GM18508 (cell line): ENCODE measurements around the gene CSH2.
"Not testable (repeated sequence)": the region's sequence is repeated elsewhere in the genome, so short reads cannot be mapped to it uniquely, and the experiment has no call there.

Source experiments
- ATAC-seq: cut with Tn5 transposase; IDR thresholded peaks from one replicate; pipeline ENCODE4 v1.9.1; 2021; ENCODE audit warnings: moderate number of reproducible peaks; ENCODE audit not compliant: insufficient read depth, unreplicated experiment

Gene CSH2

DNA sequence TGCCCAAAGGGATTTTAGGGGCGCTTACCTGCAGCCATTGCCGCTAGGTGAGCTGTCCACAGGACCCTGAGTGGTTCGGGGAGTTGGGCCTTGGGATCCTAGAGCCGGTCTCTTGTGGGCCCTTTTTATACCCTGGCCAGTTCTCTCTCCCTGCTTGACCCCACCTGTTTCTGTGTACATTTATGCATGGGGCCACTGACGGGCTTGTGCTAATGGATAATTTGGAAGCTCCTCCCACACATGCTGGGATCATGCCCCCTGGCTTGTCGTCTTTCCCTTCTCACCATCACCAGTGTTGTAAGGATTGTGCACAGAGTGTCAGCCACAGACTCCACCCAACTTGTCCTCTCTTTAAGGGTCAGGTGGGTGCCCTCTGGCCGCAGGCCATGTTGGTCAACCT is at the start of gene CSH2:
Gene CSH2, minus strand, starts transcription at position 101 of the 400 bp plus-strand sequence. Its CDS starts 63 bp downstream, at position 38.
- ATAC-seq, result not testable (repeated sequence)

DNA sequence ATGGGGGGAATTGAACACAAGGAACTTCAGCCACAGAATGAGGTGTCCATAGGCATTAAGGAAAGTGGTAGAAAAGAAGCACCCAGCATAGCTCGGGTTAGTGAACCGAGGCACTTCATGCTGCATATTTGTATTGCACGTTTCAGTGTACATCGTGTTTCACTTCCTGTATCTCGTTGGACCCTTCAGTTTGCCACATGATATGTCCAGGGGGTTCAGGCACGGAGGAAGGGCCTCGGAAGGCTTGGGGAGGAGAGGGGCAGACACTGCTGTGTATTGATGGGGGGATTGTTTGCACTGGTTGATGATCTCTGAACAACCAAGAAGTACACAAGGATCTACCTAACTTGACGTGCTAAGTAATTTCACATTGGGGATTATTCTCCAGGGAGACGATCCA is 48.9 kb upstream of the CSH2 start:
- ATAC-seq, result not testable (repeated sequence)

DNA sequence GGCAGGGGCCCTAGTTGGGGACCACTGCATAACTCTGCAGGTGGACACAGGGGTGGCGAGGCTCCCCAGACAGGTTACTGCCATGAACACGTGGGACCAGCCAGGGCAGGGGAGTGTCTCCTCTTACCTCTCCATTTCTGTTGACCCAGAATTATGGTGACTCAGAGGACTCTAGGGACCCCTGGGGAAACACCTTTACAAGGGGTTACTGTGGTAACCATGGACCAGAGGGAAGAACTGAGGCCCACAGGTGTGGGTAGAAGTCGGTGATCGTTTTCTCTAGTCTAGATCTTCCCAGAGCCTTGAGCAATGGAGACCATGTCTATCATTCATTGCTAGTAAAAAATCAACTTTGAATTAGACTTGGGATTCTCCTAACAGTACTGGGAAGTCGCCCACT is 47.3 kb upstream of the CSH2 start:
- not testable (repeated sequence) for ATAC-seq

GRCh38 chr17:63920050-63920449 is 46.6 kb upstream of the CSH2 start:
- not testable (repeated sequence) for ATAC-seq

DNA sequence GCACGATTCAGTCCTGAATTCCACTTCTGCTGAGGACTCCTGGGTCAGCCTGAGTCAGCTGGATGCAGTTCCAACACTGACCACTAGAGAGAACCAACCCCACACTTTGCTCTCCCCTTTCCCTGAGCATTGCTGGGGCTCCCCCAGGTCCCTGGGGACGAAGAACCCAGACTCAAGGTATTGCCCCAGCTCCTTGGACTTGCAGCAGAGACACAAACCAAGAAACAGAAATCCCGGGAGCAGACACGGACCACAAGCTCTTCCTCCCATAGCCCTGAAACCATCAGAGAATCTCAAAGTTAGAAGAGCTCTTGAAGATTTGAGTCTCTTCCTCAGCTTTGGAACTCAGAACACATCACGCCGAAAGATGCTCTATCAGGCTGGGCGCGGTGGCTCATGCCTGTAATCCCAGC is 45.8 kb upstream of the CSH2 start:
- ATAC-seq, result no peak

- not testable (repeated sequence) for ATAC-seq
These were observed 45.4 kb upstream of the CSH2 start, which contains the start of gene GH1 for GRCh38 chr17:63918789-63919305. GH1 (minus strand) TSS chr17:63918839; CDS start chr17:63918776, 63 bp downstream.

DNA sequence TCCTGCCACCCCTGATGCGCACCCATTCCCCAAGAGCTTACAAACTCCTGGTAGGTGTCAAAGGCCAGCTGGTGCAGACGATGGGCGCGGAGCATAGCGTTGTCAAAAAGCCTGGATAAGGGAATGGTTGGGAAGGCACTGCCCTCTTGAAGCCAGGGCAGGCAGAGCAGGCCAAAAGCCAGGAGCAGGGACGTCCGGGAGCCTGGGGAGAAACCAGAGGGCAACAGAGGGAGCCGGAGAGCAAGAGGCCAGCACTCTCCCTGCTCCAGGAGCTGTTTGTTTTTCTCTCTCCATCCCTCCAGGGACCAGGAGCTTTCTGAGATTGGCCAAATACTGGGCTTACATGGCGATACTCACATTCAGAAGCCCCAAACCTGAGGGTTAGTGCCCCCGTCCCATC is 44.8 kb upstream of the CSH2 start:
- ATAC-seq, result no peak

- no peak for ATAC-seq
These were observed 44.2 kb upstream of the CSH2 start for GRCh38 chr17:63917646-63918045.

GRCh38 chr17:63917206-63917605 is 43.7 kb upstream of the CSH2 start:
- not testable (repeated sequence) for ATAC-seq

DNA sequence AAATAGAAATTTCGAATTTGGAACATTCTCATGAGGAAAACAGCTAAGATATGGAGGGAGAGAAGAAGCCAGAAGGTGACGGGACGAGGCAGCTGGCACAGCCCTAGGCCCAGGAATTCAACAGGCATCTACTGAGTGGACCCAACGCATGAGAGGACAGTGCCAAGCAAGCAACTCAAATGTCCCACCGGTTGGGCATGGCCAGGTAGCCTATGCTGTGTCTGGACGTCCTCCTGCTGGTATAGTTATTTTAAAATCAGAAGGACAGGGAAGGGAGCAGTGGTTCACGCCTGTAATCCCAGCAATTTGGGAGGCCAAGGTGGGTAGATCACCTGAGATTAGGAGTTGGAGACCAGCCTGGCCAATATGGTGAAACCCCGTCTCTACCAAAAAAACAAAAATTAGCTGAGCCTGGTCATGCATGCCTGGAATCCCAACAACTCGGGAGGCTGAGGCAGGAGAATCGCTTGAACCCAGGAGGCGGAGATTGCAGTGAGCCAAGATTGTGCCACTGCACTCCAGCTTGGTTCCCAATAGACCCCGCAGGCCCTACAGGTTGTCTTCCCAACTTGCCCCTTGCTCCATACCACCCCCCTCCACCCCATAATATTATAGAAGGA is 43.2 kb upstream of the CSH2 start:
- no peak for ATAC-seq

- ATAC-seq, result not testable (repeated sequence)
These were observed 42.3 kb upstream of the CSH2 start for GRCh38 chr17:63915753-63916152.

DNA sequence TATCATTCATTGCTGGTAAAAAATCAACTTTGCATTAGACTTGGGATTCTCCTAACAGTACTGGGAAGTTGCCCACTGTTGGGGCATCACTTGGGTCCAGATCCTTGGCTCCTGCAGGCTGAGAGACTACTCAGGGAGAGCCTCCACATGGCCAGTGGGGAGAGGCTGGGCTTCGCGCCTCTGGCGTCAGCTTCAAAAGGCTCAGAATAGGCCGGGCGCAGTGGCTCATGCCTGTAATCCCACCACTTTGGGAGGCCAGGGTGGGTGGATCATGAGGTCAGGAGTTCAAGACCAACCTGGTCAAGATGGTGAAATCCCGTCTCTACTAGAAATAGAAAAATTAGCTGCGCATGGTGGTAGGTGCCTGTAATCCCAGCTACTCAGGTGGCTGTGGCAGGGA is 41.0 kb upstream of the CSH2 start:
- no peak for ATAC-seq

- no peak for ATAC-seq
These were observed 38.2 kb upstream of the CSH2 start for GRCh38 chr17:63911657-63912100.

DNA sequence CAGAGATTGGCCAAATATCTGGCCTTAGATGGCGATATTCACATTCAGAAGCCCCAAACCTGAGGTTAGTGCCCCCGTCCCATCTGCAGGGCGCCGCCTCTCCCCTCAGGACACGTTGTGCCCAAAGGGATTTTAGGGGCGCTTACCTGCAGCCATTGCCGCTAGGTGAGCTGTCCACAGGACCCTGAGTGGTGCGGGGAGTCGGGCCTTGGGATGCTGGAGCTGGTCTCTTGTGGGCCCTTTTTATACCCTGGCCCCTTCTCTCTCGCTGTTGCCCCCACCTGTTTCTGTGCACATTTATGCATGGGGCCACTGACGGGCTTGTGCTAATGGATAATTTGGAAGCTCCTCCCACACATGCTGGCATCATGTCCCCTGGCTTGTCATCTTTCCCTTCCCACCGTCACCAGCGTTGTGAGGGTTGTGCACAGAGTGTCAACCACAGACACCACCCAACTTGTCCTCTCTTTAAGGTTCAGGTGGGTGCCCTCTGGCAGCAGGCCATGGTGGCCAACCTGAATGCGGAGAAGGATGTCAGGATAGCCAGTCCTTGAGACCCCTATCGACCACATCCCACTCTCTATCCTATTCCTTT is 37.7 kb upstream of the CSH2 start, which contains the start of gene CSHL1:
Gene CSHL1, minus strand, starts transcription at position 218 of the 595 bp plus-strand sequence. Its CDS starts 62 bp downstream, at position 156.
- no peak for ATAC-seq

GRCh38 chr17:63910096-63910495 is 36.6 kb upstream of the CSH2 start:
- no peak for ATAC-seq

- not testable (repeated sequence) for ATAC-seq
These were observed 36.1 kb upstream of the CSH2 start for GRCh38 chr17:63909586-63909985.

- not testable (repeated sequence) for ATAC-seq
These were observed 33.8 kb upstream of the CSH2 start for GRCh38 chr17:63907161-63907778.

- not testable (repeated sequence) for ATAC-seq
These were observed 31.3 kb upstream of the CSH2 start for GRCh38 chr17:63904796-63905195.

GRCh38 chr17:63903787-63904201 is 30.3 kb upstream of the CSH2 start:
- not testable (repeated sequence) for ATAC-seq

DNA sequence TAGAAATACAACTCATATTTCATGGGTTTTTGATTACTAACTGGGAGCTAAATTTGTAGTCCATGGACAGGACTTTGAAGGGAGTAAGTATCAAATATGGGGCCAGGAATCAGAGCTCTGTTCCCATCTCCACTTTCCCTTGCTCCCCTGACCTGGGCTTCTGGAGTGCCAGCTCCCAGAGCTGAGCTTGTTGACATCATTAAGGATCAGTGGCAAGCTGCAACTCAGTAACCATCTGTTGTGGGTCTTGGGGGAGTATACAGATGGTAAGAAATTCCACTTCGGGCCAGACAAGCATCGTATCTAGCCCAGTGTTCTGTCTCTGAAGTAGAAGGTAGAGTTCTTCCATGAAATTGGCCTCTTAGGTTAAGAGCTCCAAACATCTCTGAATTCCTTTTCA is 28.5 kb upstream of the CSH2 start:
- ATAC-seq, result not testable (repeated sequence)
